OCI-M2 (cell line): Measurements from ENCODE around the gene ERN1.

Source experiments
- DNase-seq: peaks from one replicate; lab custom pipeline; 2025; ENCODE audit not compliant: unreplicated experiment; lab: John Stamatoyannopoulos, UW

Gene ERN1

DNA sequence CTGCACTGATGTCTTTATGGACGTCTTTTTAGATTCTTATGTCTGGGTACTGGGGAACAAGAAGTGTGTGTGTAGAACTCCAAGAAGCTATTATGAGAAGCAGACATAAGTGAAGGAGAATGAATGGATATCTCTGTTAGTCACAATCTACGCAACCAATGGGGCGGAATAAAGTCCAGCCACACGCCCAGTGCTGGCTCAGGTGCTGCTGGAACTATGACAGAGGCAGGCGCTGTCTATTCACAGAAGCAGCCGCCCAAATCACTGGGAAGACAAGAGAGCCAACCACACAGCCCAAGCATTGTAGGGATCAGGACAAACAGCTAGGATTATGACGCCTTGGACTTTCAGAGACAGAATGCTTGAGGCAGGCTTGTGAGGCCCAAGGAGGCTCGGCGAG lies 65.6 kb downstream of the ERN1 start:
- no peak for DNase-seq

DNA sequence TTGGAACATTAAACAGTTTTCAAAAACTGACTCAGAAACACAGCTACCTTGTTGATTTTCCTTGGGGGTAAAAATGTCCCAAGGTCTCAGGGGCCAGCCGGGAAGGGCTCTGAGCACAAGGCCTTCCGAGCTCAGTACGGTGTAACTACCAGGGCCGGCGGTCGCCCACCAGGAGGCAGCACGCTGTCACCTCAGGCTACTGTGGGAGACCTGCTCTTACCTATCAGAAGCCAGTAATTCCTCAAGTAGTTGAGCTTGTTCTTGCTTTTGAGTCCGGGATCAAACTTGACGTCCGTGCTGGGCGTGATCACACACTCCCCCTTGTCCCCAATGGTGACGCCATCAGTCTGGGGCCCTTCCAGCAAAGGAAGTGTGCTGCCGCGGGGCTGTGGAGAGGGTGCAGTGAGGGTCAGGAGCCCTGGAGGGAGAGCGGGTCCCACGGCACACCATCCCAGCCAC lies 66.1 kb downstream of the ERN1 start:
- DNase-seq: no peak

DNA sequence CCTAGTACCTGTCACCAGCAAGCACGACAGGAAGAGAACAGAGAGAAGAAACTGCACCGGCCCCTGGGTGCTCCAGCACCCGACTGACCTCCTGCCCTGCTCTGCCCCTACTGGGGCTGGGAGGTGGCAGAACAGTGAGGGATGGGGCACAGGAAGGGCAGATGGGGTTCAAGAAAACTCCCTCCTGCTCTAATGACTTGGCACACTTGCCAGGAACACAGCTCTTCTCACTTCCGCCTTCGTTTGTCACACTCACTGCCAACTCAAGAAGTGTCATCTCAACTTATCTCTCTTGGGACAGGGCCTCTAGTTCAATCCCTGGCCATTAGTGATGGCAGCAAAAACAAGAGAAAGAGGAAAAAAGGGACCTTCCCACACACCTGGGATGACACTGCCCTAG lies 66.9 kb downstream of the ERN1 start:
- DNase-seq: no peak

DNA sequence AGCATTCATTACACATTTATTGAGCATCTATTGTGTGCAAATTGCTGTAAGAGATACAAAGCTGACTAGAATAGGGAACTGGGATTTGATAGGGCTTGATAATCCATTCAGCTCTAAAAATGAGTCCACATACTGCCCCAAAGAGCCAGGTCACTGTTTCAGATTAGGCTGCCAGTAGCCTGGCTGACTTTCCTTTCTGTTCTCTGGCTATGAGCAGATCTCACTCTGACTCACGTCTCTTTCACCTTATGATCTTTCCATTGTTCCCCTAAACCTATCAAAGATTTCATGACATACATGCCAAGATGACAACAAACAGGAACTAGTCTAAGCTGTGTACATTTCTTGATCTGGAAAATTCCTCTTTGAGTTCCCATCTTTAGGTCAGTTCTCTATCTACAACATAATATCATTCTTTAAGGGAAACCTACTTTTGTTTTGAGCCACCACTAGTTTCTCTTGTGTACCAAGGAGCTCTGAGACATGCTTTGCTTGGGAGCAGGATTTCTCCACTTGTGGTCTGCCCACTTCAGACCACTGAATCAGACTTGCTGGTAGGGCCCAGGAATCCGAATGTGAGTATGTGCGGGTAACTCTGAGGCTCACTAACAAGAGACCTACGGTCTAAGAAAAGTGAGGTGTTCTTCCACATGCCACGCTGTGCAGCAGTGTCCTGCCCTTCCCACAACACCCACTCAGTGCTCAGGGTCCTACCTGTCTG lies 68.6 kb downstream of the ERN1 start:
- no peak for DNase-seq

DNA sequence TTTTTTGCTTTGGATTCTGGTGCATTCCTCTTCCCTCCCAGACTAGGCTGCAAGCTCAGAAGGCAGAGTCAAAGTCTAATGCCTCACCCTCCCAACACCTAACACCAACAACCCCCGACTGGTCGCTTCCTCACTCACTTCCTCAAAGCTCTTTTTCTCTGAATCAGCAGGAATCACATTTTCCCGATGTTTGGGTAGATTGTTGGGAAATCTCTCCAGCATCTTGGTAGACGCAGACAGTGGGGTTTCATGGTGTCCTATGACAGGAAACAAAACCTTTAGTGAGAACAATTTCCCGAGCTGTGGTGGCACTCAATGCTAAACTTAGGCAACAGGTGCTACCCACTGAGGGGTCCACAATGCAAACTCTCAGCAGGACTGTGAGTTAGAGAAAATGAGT lies 69.6 kb downstream of the ERN1 start:
- no peak for DNase-seq

DNA sequence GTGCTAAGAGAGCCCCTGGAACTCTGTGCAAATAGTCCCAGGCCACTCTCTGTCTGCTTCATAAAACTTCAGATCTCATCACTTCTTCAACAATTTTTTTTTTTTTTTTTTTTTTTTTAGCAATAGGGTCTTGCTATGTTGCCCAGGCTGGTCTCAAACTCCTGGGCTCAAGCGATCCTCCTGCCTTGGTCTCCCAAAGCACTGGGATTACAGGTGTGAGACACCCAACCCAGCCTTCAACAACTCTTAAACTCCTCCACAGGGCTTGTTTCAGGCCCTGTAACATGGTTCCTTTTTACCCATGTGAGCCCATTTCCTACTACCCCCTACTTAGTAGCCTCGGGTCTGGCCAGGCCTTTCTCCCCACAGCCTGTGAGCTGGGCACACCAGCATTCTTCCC lies 70.2 kb downstream of the ERN1 start:
- DNase-seq: no peak

DNA sequence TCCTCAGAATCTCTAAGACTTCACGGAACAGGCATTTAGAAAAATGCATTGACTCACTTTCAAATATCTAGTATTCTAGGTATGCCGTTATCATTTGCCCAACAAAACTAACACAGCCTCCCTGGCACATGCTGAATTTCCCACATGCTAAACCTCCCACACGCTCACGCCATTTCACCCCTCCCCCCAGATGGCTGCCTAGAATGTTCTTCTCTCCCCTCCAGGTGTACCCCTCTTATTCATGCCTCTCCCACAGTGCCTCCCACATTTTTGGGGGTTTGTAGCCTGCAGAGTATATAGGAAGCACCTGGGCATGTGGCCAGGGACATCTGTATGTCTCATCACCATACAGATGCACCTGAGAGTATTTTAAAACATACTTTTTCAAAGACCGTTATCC lies 71.3 kb downstream of the ERN1 start:
- DNase-seq: no peak

DNA sequence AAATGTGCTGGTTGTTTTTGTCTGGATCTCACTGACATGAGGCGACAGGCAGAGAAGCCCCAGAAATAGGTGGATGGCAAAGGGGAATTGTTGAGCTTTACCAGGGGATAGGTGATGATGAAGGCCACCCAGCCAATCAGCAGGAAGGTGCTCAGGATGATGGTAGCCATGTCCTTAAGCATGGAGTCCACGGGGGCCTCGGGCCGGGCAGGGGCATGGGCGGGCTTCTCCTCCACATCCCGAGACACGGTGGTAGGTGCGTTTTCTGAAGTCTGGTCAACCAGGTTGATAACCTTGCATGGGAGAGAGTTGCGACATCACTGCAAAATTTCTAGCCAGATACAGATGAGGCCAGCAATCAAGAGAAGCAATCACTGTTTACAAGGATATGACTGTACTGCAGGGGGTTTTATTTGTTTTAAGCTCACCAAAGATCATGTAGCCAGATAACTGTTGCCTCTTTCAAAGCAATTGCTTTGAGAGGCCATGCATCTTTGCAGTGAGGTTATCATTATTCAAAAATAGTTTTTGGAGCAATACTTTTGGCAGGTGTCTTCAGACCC lies 72.2 kb downstream of the ERN1 start:
- DNase-seq: no peak

DNA sequence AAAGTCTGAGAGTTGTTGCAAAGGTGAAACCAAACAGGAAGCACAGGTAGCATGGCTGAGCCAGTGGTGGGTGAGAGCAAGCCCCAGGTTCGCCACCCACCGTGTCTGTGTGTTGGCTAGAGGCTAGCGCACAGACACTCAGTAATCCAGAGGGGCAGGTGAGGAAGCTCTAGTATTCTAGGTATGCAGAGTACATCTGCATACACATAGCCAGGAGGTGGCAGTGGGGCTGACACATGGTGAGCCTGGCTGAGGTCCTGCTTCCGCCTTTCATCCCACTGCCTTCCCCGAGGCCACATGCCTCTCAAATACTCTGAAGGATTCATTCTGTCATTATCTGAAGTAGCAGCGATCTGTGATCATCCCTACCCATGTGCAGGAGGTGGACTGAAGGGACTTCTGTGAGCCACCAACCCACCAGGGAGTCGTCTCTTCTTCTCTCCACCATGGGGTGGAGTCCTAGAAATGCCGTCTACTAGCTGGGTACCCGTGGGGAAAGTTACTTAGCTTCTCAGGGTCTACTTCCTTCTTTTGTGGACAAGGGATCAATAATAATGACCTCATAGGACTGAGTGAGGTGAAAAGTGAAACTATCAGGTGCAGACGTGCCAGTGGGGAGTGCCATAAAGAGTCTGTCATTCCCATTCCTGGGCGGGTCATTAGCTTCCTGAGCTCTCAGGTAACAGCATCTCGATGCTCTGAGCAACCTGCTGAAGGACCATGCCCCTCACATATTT lies 73.5 kb downstream of the ERN1 start:
- DNase-seq: no peak

GRCh38 chr17:64055183-64056142 lies 74.5 kb downstream of the ERN1 start:
- no peak for DNase-seq

DNA sequence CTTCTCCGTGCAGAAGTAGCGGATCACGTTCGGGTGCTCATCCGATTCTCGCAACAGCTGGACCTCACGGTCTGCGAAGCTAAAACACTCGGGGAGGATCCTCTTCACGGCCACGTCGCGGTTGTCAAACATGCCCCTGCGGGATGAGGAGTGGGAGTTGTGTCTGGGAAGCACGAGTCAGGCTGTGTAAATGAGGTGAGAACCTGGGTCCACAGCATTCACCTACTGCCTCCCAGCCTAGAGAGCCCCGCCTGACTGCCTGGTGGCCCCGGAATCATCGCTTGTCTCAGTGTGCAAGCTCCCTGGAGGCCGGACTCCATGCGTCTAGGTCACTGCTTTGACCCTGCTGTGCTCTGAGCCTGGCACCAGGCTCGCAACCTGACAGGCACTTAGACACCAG lies 75.6 kb downstream of the ERN1 start:
- DNase-seq: no peak

DNA sequence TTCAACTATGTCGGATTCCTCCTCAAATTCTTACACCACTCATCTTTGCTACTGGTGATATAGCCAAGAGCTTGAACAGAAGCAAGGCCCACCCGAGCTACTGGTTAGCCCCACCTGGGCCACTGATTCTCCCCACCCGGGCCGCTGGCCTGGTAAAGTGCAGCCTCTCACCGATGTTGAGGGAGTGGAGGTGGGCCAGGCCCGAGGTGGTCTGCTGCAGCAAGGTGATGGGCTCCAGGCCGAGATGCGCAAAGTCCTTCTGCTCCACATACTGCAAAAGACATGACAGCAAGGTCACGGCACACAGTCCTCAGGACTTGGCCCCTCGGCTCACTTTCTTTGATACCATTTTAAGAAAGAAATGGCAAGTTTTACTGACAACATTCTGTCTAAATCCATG lies 76.8 kb downstream of the ERN1 start:
- no peak for DNase-seq

DNA sequence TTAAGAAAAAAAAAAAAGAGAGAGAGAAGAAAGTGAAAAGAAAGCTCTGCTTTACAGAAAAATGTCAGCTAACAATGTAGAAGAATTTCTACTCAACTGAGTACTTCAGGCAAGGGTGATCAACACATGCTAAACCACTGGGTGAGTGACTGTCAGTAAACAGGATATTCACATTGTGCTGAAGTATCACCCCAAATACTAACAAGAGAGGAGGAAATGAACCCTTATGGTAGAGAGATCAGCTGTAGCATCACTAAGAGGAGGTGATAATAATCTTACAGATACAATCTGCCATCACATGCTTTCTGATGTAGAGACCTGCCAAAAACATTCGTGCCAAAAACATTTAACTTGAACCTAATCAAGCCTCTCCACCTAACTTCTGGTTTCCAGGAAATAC lies 78.8 kb downstream of the ERN1 start:
- DNase-seq: no peak

- DNase-seq: no peak
These were observed 81.1 kb downstream of the ERN1 start for GRCh38 chr17:64048805-64049204.

GRCh38 chr17:64045176-64045575 lies 84.8 kb downstream of the ERN1 start:
- DNase-seq: no peak

- DNase-seq: no peak
These were observed 87.1 kb downstream of the ERN1 start for GRCh38 chr17:64042700-64043485.

- no peak for DNase-seq
These were observed 88.0 kb downstream of the ERN1 start for GRCh38 chr17:64041912-64042311.

- no peak for DNase-seq
These were observed 89.7 kb downstream of the ERN1 start for GRCh38 chr17:64040206-64040605.

GRCh38 chr17:64039106-64039400 lies 90.9 kb downstream of the ERN1 start:
- no peak for DNase-seq

DNA sequence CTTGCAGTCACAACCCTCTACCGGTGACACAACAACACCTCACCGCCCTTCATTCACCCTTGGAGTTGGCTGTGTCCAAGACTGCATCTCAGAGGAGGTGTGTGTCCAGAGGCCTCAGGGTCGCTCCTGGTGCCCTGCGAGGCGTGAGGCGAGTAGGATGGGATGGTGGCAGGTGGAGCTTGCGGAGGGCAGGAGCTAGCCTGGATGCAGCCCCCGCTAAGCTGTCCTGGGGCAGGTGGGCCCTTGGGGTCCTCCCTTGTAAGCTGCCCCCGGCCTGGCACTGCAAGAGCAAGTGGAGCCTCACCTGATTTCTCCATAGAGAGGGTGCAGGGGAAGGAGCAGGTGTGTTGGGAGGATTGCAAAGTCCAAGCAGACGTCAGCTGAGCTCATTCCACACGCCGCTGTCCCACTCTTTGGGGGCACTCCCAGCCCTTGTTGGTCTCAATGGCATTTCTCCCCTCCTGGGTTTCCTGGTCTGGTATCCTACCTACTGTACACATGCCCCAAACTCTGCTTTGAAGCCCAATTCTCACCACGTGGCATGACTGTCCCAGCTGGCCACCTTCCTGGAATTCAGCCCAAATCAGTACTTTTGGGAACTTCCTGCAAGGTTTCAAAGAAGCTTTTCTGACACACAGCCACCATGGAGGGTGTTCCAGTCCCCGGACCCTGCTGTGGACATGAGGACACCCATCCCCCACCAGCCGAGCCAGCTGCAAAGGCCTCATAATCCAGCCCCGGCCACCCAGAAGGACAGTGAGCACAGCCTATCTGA lies 91.4 kb downstream of the ERN1 start:
- no peak for DNase-seq
